CD14-positive monocyte (primary cell): Measurements from ENCODE around the gene SYNE3. TPM values are rescaled to one million over a fixed set of nuclear protein-coding genes. Genes with fewer than 3 reads are reported as not detected.

Source experiments
- DNase-seq, 3 donors: peaks; one replicate each; pipeline ENCODE4 v3.0.0-alpha.2; 2011 to 2022
- H2AFZ ChIP-seq: 2 replicates; pipeline ENCODE4 v1.6.0; 2012; ENCODE audit warnings: mild to moderate bottlenecking, low read depth, low read length, inconsistent platforms; ENCODE audit not compliant: insufficient read depth, poor library complexity, severe bottlenecking
- H3K27ac ChIP-seq, 2 donors: 1 replicate in 1 of 2; 2 replicates in 1 of 2; pipeline ENCODE4 v1.5.1; 2012 to 2013; ENCODE audit warnings: low read length in 2 of 2, control low read depth in 1 of 2, inconsistent platforms in 1 of 2, low read depth in 1 of 2, mild to moderate bottlenecking in 1 of 2
- H3K27me3 ChIP-seq, 2 donors: one replicate each; pipeline versions ENCODE4 v1.6.0 to v1.6.1; 2011 to 2013; ENCODE audit warnings: low read length in 2 of 2; ENCODE audit not compliant: control insufficient read depth in 2 of 2, insufficient read depth in 2 of 2
- H3K36me3 ChIP-seq, 2 donors: replicated peaks in 1 of 2; 1 replicate in 1 of 2; 2 replicates in 1 of 2; pipeline versions ENCODE4 v1.5.1 to v1.6.1; 2012 to 2013; ENCODE audit warnings: low read length in 2 of 2, control low read depth in 1 of 2, inconsistent platforms in 1 of 2, mild to moderate bottlenecking in 1 of 2; ENCODE audit not compliant: insufficient read depth in 2 of 2, control insufficient read depth in 1 of 2
- H3K4me1 ChIP-seq, 2 donors: 1 replicate in 1 of 2; 2 replicates in 1 of 2; pipeline versions ENCODE4 v1.5.1 to v1.6.1; 2012 to 2013; ENCODE audit warnings: low read length in 2 of 2, control low read depth in 1 of 2, inconsistent platforms in 1 of 2, mild to moderate bottlenecking in 1 of 2, moderate library complexity in 1 of 2; ENCODE audit not compliant: insufficient read depth in 2 of 2, control insufficient read depth in 1 of 2
- H3K4me2 ChIP-seq: replicated peaks from 2 replicates; pipeline ENCODE3; 2012; ENCODE audit warnings: low read length, moderate library complexity, mild to moderate bottlenecking; ENCODE audit not compliant: poor library complexity, severe bottlenecking; ENCODE audit errors: extremely low read depth
- H3K4me3 ChIP-seq, 3 experiments: fragments of 200-600 bp in 1 of 3; sonication (generic) in 1 of 3; replicated peaks in 1 of 3; 1 replicate in 2 of 3; 2 replicates in 1 of 3; pipeline ENCODE4 v1.5.1; 2011 to 2013; ENCODE audit warnings: low read length in 3 of 3, mild to moderate bottlenecking in 3 of 3, control low read depth in 2 of 3, low read depth in 2 of 3, inconsistent platforms in 1 of 3, moderate library complexity in 1 of 3
- H3K79me2 ChIP-seq: 2 replicates; pipeline ENCODE4 v1.6.0; 2012; ENCODE audit warnings: mild to moderate bottlenecking, control low read depth, inconsistent platforms, low read length, moderate library complexity; ENCODE audit not compliant: insufficient read depth
- H3K9ac ChIP-seq: 2 replicates; pipeline ENCODE4 v1.6.0; 2017; ENCODE audit warnings: low read length, mild to moderate bottlenecking; ENCODE audit not compliant: insufficient read depth, poor library complexity, severe bottlenecking
- H3K9me3 ChIP-seq, 2 donors: replicated peaks in 1 of 2; 1 replicate in 1 of 2; 2 replicates in 1 of 2; pipeline versions ENCODE4 v1.5.1 to v1.6.1; 2012 to 2013; ENCODE audit warnings: low read length in 2 of 2, control low read depth in 1 of 2; ENCODE audit not compliant: control insufficient read depth in 1 of 2, insufficient read depth in 1 of 2
- H4K20me1 ChIP-seq: 2 replicates; pipeline ENCODE4 v1.6.0; 2012; ENCODE audit warnings: mild to moderate bottlenecking, low read length, control low read depth, moderate library complexity; ENCODE audit not compliant: insufficient read depth
- H3K27ac Mint-ChIP-seq, 7 donors: one replicate each; pipeline ENCODE4 v1.8.0; 2020; ENCODE audit warnings: mild to moderate bottlenecking in 7 of 7, mixed read lengths in 7 of 7, moderate library complexity in 6 of 7, inconsistent platforms in 2 of 7
- H3K27me3 Mint-ChIP-seq, 3 donors: one replicate each; pipeline ENCODE4 v1.8.0; 2021 to 2022; ENCODE audit warnings: low read depth in 3 of 3, mild to moderate bottlenecking in 3 of 3, mixed read lengths in 3 of 3, moderate library complexity in 3 of 3, inconsistent platforms in 1 of 3
- H3K36me3 Mint-ChIP-seq, 2 donors: one replicate each; pipeline ENCODE4 v1.8.0; 2020; ENCODE audit warnings: mixed read lengths in 2 of 2, inconsistent platforms in 1 of 2, mild to moderate bottlenecking in 1 of 2
- H3K4me1 Mint-ChIP-seq: one replicate; pipeline ENCODE4 v1.8.0; 2020; ENCODE audit warnings: mild to moderate bottlenecking, mixed read lengths
- H3K4me3 Mint-ChIP-seq, 2 donors: one replicate each; pipeline ENCODE4 v1.8.0; 2020; ENCODE audit warnings: mild to moderate bottlenecking in 2 of 2, mixed read lengths in 2 of 2, moderate library complexity in 1 of 2
- H3K9me3 Mint-ChIP-seq, 7 donors: one replicate each; pipeline ENCODE4 v1.8.0; 2020 to 2022; ENCODE audit warnings: mixed read lengths in 7 of 7, mild to moderate bottlenecking in 6 of 7, moderate library complexity in 6 of 7, inconsistent platforms in 2 of 7
- CTCF ChIP-seq: fragments of 200-600 bp; IDR thresholded peaks from one replicate; pipeline ENCODE4 v1.8.0; 2022; ENCODE audit warnings: antibody characterized with exemption, mild to moderate bottlenecking
- WGBS: methylation state at CpG from one replicate; pipeline ENCODE4 v1.1.5; 2013; ENCODE audit warnings: missing lambda C conversion rate; ENCODE audit not compliant: insufficient coverage; 5-methylcytosine and 5-hydroxymethylcytosine counted together
- intact Hi-C, 2 donors: fragments of 100-400 bp; cut with micrococcal nuclease; formaldehyde crosslinking; loops; one replicate each; pipeline versions ENCODE4 v1.15.0 to v1.15.1; 2023
- polyA plus RNA-seq, 3 donors: library from polyadenylated mRNA; depleted of rRNA in 1 of 3; unstranded in 2 of 3; stranded (reverse) in 1 of 3; fragments of 300-500 nt in 2 of 3; fragments of >200 nt in 1 of 3; fragmentation: Illumina TruSeq in 2 of 3; gene quantifications; 1 replicate in 2 of 3; 2 replicates in 1 of 3; pipeline ENCODE4 v1.2.3, GENCODE V29; 2012 to 2021

The SYNE3 gene
- polyA plus RNA-seq, 3 donors = 2.6 to 26.1 (median 3.5) TPM

- peak in 1 of 3 donors; percentile 3 for DNase-seq
- peak overlapping the region; percentile 90 for H3K4me2 ChIP-seq
- H3K9me3 Mint-ChIP-seq = no peaks in the 10 kb centered on the region
- H3K36me3 ChIP-seq = peaks cover 6 to 17% of the 10 kb centered on the region in 2 donors
- H3K4me3 ChIP-seq = peak overlapping the region; percentile 62 to 90 (median 63)
- H3K27ac Mint-ChIP-seq = peak overlapping the region; percentile 88 to 96 (median 95)
- peak overlapping the region; percentile 86 to 95 for H3K4me3 Mint-ChIP-seq
- peaks cover 62% of the 10 kb centered on the region for H4K20me1 ChIP-seq
- peak overlapping the region; percentile 70 for H3K9ac ChIP-seq
- peaks cover 78% of the 10 kb centered on the region for H3K4me1 Mint-ChIP-seq
- peaks cover 0 to 4% (median 0%) of the 10 kb centered on the region in 3 donors for H3K27me3 Mint-ChIP-seq
- peak overlapping the region; percentile 86 to 88 for H3K27ac ChIP-seq
- H3K79me2 ChIP-seq = peaks cover 78% of the 10 kb centered on the region
- H3K27me3 ChIP-seq = no peaks in the 10 kb centered on the region
- H3K4me1 ChIP-seq = peaks cover 70 to 80% of the 10 kb centered on the region in 2 donors
- WGBS = 68% methylated on average over 15 of the region's 18 CpGs
- no peaks in the 10 kb centered on the region for H3K9me3 ChIP-seq
- no peak overlapping the region for H2AFZ ChIP-seq
- H3K36me3 Mint-ChIP-seq = peaks cover 22 to 31% of the 10 kb centered on the region in 2 donors
- no peak for TF ChIP-seq CTCF
- intact Hi-C loops = loop anchor here (10.0 kb wide), 2 partner anchors 200 to 360 kb away; partner anchors contain the start of genes CLMN (in 1 of the 2) and DICER1 (in 1 of the 2)
These were observed 2.0 kb downstream of the SYNE3 start for GRCh38 chr14:95514131-95515079.

GRCh38 chr14:95513291-95513690 lies 3.2 kb downstream of the SYNE3 start:
- Histone ChIP-seq H2AFZ (no peak overlapping the region), H3K4me1 (peaks cover 70 to 79% of the 10 kb centered on the region in 2 donors), H3K4me3 (peak overlapping the region in 1 of 3 experiments; percentile 42), H3K27ac (peak overlapping the region in 1 of 2 donors; percentile 42), H3K27me3 (no peaks in the 10 kb centered on the region), H3K79me2 (peaks cover 89% of the 10 kb centered on the region), H3K9ac (no peak overlapping the region), H3K36me3 (peaks cover 8 to 23% of the 10 kb centered on the region in 2 donors), H3K4me2 (peak overlapping the region; percentile 53), H3K9me3 (no peaks in the 10 kb centered on the region), H4K20me1 (peaks cover 73% of the 10 kb centered on the region)
- Mint-ChIP-seq H3K27ac (peak overlapping the region; percentile 4 to 84 (median 39)), H3K36me3 (peaks cover 28 to 39% of the 10 kb centered on the region in 2 donors), H3K27me3 (peaks cover 0 to 2% (median 0%) of the 10 kb centered on the region in 3 donors), H3K4me1 (peaks cover 75% of the 10 kb centered on the region), H3K9me3 (no peaks in the 10 kb centered on the region), H3K4me3 (peak overlapping the region; percentile 32 to 61)
- intact Hi-C loops = loop anchor here (10.0 kb wide), 2 partner anchors 198 to 358 kb away; partner anchors contain the start of genes CLMN (in 1 of the 2) and DICER1 (in 1 of the 2)
- peak in 2 of 3 donors; percentile 42 to 52 for DNase-seq
- TF ChIP-seq CTCF = no peak
- WGBS = no CpG with 5 or more reads among the region's 6 CpGs
